Measurements from ENCODE around the gene FKRP. TPM values are rescaled to one million over a fixed set of nuclear protein-coding genes. Genes with fewer than 3 reads are reported as not detected.
A peak's percentile ranks its signal among the peaks of the same experiment; 100 is the strongest.

Gene FKRP
- polyA plus RNA-seq, 2 of the 4 experiments (the other 2 are of a cell fraction) = 14.7 to 18.8 TPM

DNA sequence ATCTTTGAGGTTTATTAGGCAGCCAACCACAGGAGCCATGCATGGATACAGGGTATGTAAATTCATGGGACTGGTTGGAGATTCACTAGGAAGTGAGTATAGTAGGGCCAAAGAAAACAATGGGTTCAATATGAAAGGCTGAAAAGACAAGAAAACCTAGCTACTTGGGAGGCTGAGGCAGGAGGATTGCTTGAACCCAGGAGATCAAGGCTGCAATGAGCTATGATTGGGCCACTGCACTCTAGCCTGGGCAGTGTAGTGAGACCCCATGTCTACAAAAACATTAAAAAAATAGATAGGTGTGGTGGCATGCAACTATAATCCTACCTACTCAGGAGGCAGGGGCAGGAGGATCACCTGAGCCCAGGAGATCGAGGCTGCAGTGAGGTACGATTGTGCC, 52.9 kb downstream of the FKRP start:
- CTCF ChIA-PET = interaction anchor here (0.6 to 3.2 kb wide), 9 partner anchors 9 to 95 kb away, joined by 3 to 11 read pairs (median 4); no protein-coding TSS in a partner anchor

DNA sequence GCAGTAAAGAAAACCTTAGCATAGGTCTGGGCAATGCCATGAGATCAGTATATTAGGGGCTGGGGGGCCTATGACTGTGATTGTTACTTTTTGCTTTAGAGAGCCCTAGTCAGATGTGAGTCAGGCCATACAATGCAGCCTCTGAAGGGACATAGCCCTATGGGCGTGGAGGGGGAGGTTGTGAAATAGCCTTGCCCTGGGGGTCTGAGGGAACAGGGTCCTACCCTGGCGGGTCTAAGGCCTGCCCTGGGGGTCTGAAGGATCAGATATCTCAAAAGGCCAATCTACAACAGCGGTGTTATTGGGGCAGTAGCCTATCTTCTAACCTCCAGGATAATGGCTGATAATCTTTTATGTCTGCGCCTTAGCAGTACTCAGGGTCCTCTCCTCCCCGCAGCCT, 56.3 kb downstream of the FKRP start:
- FAIRE-seq (no peak), ATAC-seq (peak; percentile 23 to 34; a peak in 2 of 6 replicates), DNase-seq (ENCODE audit: low read depth in 1 of 2, low spot score in 1 of 2) (no peak)
- Histone ChIP-seq H3K4me1 (peaks cover 12% of the 10 kb centered on the region; the same call in 2 of the 3 replicates), H3K4me2 (no peak overlapping the region), H3K27ac (no peak overlapping the region), H3K4me3 (no peak overlapping the region), H3K9me3 (no peaks in the 10 kb centered on the region)
- ChIA-PET POLR2A (no interaction called here), CTCF (interaction anchor here (0.6 to 5.4 kb wide), 6 partner anchors 26 to 519 kb away, joined by 3 to 25 read pairs (median 3); no protein-coding TSS in a partner anchor)
- 89% methylated on average over 5 of the region's 5 CpGs for WGBS (ENCODE audit: missing lambda C conversion rate)
- TF ChIP-seq HES2 (IDR thresholded peaks at IDR 0.05) (no peak), TFCP2L1 (CRISPR knock-in tag; IDR thresholded peaks at IDR 0.05) (no peak), JUN (IDR thresholded peaks at IDR 0.05) (no peak), HDAC2 (IDR thresholded peaks at IDR 0.05) (no peak), POLR2A (IDR thresholded peaks at IDR 0.05; ENCODE audit: low read length) (no peak), TP53 (CRISPR knock-in tag; IDR thresholded peaks at IDR 0.05) (no peak), USF2 (IDR thresholded peaks at IDR 0.05) (no peak), ELK1 (IDR thresholded peaks at IDR 0.05; ENCODE audit: low read depth, low read length) (no peak), HOXB13 (CRISPR knock-in tag; IDR thresholded peaks at IDR 0.05; ENCODE audit: low read depth) (no peak), FOXS1 (CRISPR knock-in tag; IDR thresholded peaks at IDR 0.05) (no peak), HOXA7 (CRISPR knock-in tag; IDR thresholded peaks at IDR 0.05) (no peak), RAD21 (conservative IDR thresholded peaks at IDR 0.05 in 1 of 2, IDR thresholded peaks at IDR 0.05 in 1 of 2) (no peak), FOSB (CRISPR knock-in tag; IDR thresholded peaks at IDR 0.05) (no peak), HEYL (CRISPR knock-in tag; IDR thresholded peaks at IDR 0.05) (no peak), ATOH8 (CRISPR knock-in tag; IDR thresholded peaks at IDR 0.05; ENCODE audit: low read depth) (no peak), ZNF302 (CRISPR knock-in tag; IDR thresholded peaks at IDR 0.05) (no peak)

More for the DNA sequence above, 52.9 kb downstream of the FKRP start:
- WGBS (ENCODE audit: missing lambda C conversion rate) = 89% methylated on average over 2 of the region's 2 CpGs
- POLR2A ChIA-PET = interaction anchor here (1.4 kb wide), 1 partner anchor 10 kb away, joined by 4 read pairs; the partner anchor contains the start of gene SLC1A5
- DNase-seq (ENCODE audit: low read depth in 1 of 2, low spot score in 1 of 2) = no peak
- Histone ChIP-seq H3K27ac (no peak overlapping the region), H3K4me3 (no peak overlapping the region), H3K4me2 (no peak overlapping the region), H3K4me1 (peaks cover 23% of the 10 kb centered on the region), H3K9me3 (no peaks in the 10 kb centered on the region)
- ATAC-seq = no peak
- FAIRE-seq = no peak
- TF ChIP-seq, protein P1, sequence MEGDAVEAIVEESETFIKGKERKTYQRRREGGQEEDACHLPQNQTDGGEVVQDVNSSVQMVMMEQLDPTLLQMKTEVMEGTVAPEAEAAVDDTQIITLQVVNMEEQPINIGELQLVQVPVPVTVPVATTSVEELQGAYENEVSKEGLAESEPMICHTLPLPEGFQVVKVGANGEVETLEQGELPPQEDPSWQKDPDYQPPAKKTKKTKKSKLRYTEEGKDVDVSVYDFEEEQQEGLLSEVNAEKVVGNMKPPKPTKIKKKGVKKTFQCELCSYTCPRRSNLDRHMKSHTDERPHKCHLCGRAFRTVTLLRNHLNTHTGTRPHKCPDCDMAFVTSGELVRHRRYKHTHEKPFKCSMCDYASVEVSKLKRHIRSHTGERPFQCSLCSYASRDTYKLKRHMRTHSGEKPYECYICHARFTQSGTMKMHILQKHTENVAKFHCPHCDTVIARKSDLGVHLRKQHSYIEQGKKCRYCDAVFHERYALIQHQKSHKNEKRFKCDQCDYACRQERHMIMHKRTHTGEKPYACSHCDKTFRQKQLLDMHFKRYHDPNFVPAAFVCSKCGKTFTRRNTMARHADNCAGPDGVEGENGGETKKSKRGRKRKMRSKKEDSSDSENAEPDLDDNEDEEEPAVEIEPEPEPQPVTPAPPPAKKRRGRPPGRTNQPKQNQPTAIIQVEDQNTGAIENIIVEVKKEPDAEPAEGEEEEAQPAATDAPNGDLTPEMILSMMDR (IDR thresholded peaks at IDR 0.05) = no peak
- no peak for TF ChIP-seq RCOR1 (IDR thresholded peaks at IDR 0.05; ENCODE audit: low read depth, low read length)
- TF ChIP-seq ZC3H11A (IDR thresholded peaks at IDR 0.05) = no peak

Measured in A549 (cell line).